Measurements from ENCODE around the gene AGTPBP1. TPM values are rescaled to one million over a fixed set of nuclear protein-coding genes. Genes with fewer than 3 reads are reported as not detected.
"Not testable (repeated sequence)": the region's sequence is repeated elsewhere in the genome, so short reads cannot be mapped to it uniquely, and the experiment has no call there.

AGTPBP1 gene
- total and polyA plus RNA-seq, 2 experiments from 2014 or later: 6.6 to 12.9 TPM

DNA sequence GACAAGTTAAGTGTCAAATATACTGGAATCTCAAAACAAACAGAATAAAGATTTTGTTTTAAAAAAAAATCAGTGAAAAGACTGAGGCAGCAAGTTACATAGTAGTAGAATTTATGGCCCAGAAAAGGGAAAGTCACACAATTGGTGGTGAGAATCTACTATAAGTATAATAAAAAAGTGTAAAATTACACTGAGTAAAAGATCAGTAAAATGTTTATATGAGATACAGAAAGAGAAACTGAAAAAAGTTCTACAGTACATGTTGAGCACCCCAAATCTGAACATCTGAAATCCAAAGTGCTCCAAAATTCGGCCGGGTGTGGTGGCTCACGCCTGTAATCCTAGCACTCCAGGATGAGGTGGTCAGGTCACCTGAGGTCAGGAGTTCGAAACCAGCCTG lies 15.0 kb downstream of the AGTPBP1 start:
- no peak for DNase-seq
- TF ChIP-seq EZH2phosphoT487 (IDR thresholded peaks at IDR 0.05; ENCODE audit: insufficient read depth, low read depth): no peak
- TF ChIP-seq EZH2 (IDR thresholded peaks at IDR 0.05; ENCODE audit: insufficient read depth, poor library complexity, severe bottlenecking): no peak
- in situ Hi-C loops (cut with MboI): no loop called here

DNA sequence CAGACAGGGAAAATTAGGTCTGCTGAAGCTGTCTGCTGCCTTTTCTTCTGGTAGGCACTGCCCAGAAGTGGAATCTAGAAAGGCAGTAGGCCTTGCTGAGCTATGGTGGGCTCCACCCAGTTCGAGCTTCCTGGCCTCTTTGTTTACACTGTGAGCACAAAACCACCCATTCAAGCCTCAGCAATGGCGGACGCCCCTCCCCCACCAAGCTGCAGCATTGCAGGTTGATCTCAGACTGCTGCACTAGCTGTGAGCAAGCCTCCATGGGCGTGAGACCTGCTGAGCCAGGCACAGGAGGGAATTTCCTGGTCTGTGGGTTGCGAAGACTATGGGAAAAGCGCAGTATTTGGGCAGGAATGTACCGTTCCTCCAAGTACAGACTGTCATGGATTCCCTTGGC lies 18.5 kb downstream of the AGTPBP1 start:
- no peaks in the 10 kb centered on the region for H3K36me3 ChIP-seq (ENCODE audit: low read depth)
- no peak overlapping the region for H2AFZ ChIP-seq
- TF ChIP-seq EZH2phosphoT487 (IDR thresholded peaks at IDR 0.05; ENCODE audit: insufficient read depth, low read depth): no peak
- no peak for TF ChIP-seq EZH2 (IDR thresholded peaks at IDR 0.05; ENCODE audit: insufficient read depth, poor library complexity, severe bottlenecking)
- H3K27ac ChIP-seq: no peak overlapping the region
- H3K79me2 ChIP-seq (ENCODE audit: insufficient read depth): peaks cover 19% of the 10 kb centered on the region; the same call in 1 of the 2 replicates
- in situ Hi-C loops (cut with MboI): no loop called here
- H3K9me3 ChIP-seq (ENCODE audit: low read depth): no peaks in the 10 kb centered on the region
- H3K9me2 ChIP-seq (ENCODE audit: insufficient read depth): no peaks in the 10 kb centered on the region
- no peaks in the 10 kb centered on the region for H4K20me1 ChIP-seq (ENCODE audit: insufficient read depth)
- H3K4me1 ChIP-seq (ENCODE audit: insufficient read depth): no peaks in the 10 kb centered on the region
- H3K9ac ChIP-seq: no peak overlapping the region
- DNase-seq: no peak
- no peak overlapping the region for H3K4me3 ChIP-seq
- 83 to 90% methylated on average over 5 to 7 of the region's 7 CpGs for WGBS, 2 experiments (ENCODE audit: low coverage in 1 of 2, low lambda C conversion rate in 2 of 2, missing lambda C conversion rate in 2 of 2)
- peaks cover 9% of the 10 kb centered on the region; the same call in 1 of the 2 replicates for H3F3A ChIP-seq (ENCODE audit: insufficient read depth)
- no peak overlapping the region for H3K4me2 ChIP-seq (ENCODE audit: unreplicated experiment)
- H3K27me3 ChIP-seq (replicated peaks; ENCODE audit: insufficient read depth): no peaks in the 10 kb centered on the region

More for the DNA sequence above, 15.0 kb downstream of the AGTPBP1 start:
- Histone ChIP-seq H3K27ac (no peak overlapping the region), H3K79me2 (ENCODE audit: insufficient read depth) (peaks cover 42% of the 10 kb centered on the region), H4K20me1 (ENCODE audit: insufficient read depth) (no peaks in the 10 kb centered on the region), H3K4me2 (ENCODE audit: unreplicated experiment) (no peak overlapping the region), H3K9me2 (ENCODE audit: insufficient read depth) (peaks cover 5% of the 10 kb centered on the region; the same call in 1 of the 2 replicates), H3K9ac (no peak overlapping the region), H3K27me3 (replicated peaks; ENCODE audit: insufficient read depth) (no peaks in the 10 kb centered on the region), H3K36me3 (ENCODE audit: low read depth) (no peaks in the 10 kb centered on the region), H3K9me3 (ENCODE audit: low read depth) (no peaks in the 10 kb centered on the region), H3F3A (ENCODE audit: insufficient read depth) (peaks cover 9% of the 10 kb centered on the region; the same call in 1 of the 2 replicates), H2AFZ (no peak overlapping the region), H3K4me3 (no peak overlapping the region), H3K4me1 (ENCODE audit: insufficient read depth) (no peaks in the 10 kb centered on the region)
- 95 to 97% methylated on average over 4 of the region's 4 CpGs for WGBS, 2 experiments (ENCODE audit: low coverage in 1 of 2, low lambda C conversion rate in 2 of 2, missing lambda C conversion rate in 2 of 2)

DNA sequence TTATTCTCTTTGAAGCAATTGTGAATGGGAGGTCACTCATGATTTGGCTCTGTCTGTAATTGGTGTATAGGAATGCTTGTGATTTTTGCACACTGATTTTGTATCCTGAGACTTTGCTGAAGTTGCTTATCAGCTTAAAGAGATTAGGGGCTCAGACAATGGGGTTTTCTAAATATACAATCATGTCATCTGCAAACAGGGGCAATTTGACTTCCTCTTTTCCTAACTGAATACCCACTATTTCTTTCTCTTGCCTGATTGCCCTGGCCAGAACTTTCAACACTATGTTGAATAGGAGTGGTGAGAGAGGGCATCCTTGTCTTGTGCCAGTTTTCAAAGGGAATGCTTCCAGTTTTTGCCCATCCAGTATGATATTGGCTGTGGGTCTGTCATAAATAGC lies 22.3 kb downstream of the AGTPBP1 start:
- H3K36me3 ChIP-seq (ENCODE audit: low read depth); in situ Hi-C loops (cut with MboI); H3K9me2 ChIP-seq (ENCODE audit: insufficient read depth); H3K4me1 ChIP-seq (ENCODE audit: insufficient read depth); H3K27ac ChIP-seq; DNase-seq; H3K79me2 ChIP-seq (ENCODE audit: insufficient read depth); H3K9ac ChIP-seq; H2AFZ ChIP-seq; H3K4me2 ChIP-seq (ENCODE audit: unreplicated experiment); H3F3A ChIP-seq (ENCODE audit: insufficient read depth); H3K4me3 ChIP-seq; H4K20me1 ChIP-seq (ENCODE audit: insufficient read depth); H3K27me3 ChIP-seq (replicated peaks; ENCODE audit: insufficient read depth); H3K9me3 ChIP-seq (ENCODE audit: low read depth): not testable (repeated sequence)

DNA sequence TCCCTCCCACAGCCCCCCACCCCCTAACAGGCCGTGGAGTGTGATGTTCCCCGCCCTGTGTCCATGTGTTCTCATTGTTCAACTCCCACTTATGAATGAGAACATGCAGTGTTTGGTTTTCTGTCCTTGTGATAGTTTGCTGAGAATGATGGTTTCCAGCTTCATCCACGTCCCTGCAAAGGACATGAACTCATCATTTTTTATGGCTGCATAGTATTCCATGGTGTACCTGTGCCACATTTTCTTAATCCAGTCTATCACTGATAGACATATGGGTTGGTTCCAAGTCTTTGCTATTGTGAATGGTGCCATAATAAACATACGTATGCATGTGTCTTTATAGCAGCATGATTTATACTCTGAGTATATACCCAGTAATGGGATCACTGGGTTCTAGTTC lies 23.9 kb downstream of the AGTPBP1 start:
- H3K36me3 ChIP-seq (ENCODE audit: low read depth); H3K4me1 ChIP-seq (ENCODE audit: insufficient read depth); H3K79me2 ChIP-seq (ENCODE audit: insufficient read depth); DNase-seq; H3K9me2 ChIP-seq (ENCODE audit: insufficient read depth); H3K27me3 ChIP-seq (replicated peaks; ENCODE audit: insufficient read depth); H3F3A ChIP-seq (ENCODE audit: insufficient read depth); H3K9me3 ChIP-seq (ENCODE audit: low read depth); H3K4me2 ChIP-seq (ENCODE audit: unreplicated experiment); H3K27ac ChIP-seq; H2AFZ ChIP-seq; H3K9ac ChIP-seq; H3K4me3 ChIP-seq; in situ Hi-C loops (cut with MboI); H4K20me1 ChIP-seq (ENCODE audit: insufficient read depth): not testable (repeated sequence)
- WGBS, 2 experiments (ENCODE audit: low coverage in 1 of 2, low lambda C conversion rate in 2 of 2, missing lambda C conversion rate in 2 of 2): 98 to 100% methylated on average over 3 to 4 of the region's 4 CpGs

DNA sequence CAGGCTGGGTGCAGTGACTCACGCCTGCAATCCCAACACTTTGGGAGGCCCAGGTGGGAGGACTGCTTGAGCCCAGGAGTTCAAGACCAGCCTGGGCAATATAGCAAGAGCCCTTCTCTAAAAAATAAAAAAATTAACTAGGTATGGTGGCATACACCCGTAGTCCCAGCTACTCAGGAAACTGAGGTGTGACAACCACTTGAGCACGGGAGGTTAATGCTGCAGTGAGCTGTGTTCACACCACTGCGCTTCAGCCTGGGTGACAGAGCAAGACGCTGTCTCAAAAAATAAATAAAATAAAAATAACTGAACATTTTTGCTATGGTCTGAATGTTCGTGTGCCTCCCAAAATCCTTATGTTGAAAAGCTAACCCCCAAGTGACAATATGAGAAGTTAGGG lies 24.5 kb downstream of the AGTPBP1 start:
- Histone ChIP-seq H3K9ac (no peak overlapping the region), H3K4me2 (ENCODE audit: unreplicated experiment) (no peak overlapping the region), H3K27me3 (replicated peaks; ENCODE audit: insufficient read depth) (no peaks in the 10 kb centered on the region), H3K79me2 (ENCODE audit: insufficient read depth) (no peaks in the 10 kb centered on the region), H3K4me3 (no peak overlapping the region), H3K36me3 (ENCODE audit: low read depth) (no peaks in the 10 kb centered on the region), H2AFZ (no peak overlapping the region), H3F3A (ENCODE audit: insufficient read depth) (no peaks in the 10 kb centered on the region), H3K27ac (no peak overlapping the region), H3K9me2 (ENCODE audit: insufficient read depth) (no peaks in the 10 kb centered on the region), H4K20me1 (ENCODE audit: insufficient read depth) (no peaks in the 10 kb centered on the region), H3K9me3 (ENCODE audit: low read depth) (no peaks in the 10 kb centered on the region), H3K4me1 (ENCODE audit: insufficient read depth) (no peaks in the 10 kb centered on the region)
- TF ChIP-seq EZH2 (IDR thresholded peaks at IDR 0.05; ENCODE audit: insufficient read depth, poor library complexity, severe bottlenecking): no peak
- TF ChIP-seq EZH2phosphoT487 (IDR thresholded peaks at IDR 0.05; ENCODE audit: insufficient read depth, low read depth): no peak
- WGBS, 2 experiments (ENCODE audit: low coverage in 1 of 2, low lambda C conversion rate in 2 of 2, missing lambda C conversion rate in 2 of 2): 85 to 90% methylated on average over 6 of the region's 6 CpGs
- DNase-seq: no peak
- in situ Hi-C loops (cut with MboI): no loop called here

Data from GM23248 (cell line).